ENCODE measurements around the gene IARS1.

Gene IARS1

GRCh38 chr9:92295827-92296258 lies 2.3 kb upstream of the IARS1 start:
- no peak for DNase-seq (ENCODE audit: low read depth in 2 of 3, low spot score in 1 of 3)

GRCh38 chr9:92295240-92295790 lies 1.8 kb upstream of the IARS1 start:
- DNase-seq (ENCODE audit: low read depth in 2 of 3, low spot score in 1 of 3): no peak

GRCh38 chr9:92294297-92294676 lies 790 bp upstream of the IARS1 start:
- DNase-seq (ENCODE audit: low read depth in 2 of 3, low spot score in 1 of 3): no peak

- DNase-seq (ENCODE audit: low read depth in 2 of 3, low spot score in 1 of 3): no peak
These were observed 482 bp downstream of the IARS1 start for GRCh38 chr9:92293075-92293354.

- DNase-seq (ENCODE audit: low read depth in 2 of 3, low spot score in 1 of 3): no peak
These were observed 991 bp downstream of the IARS1 start for GRCh38 chr9:92292338-92293074.

- DNase-seq (ENCODE audit: low read depth in 2 of 3, low spot score in 1 of 3): no peak
These were observed 1.9 kb downstream of the IARS1 start for GRCh38 chr9:92291577-92291976.

GRCh38 chr9:92290785-92291429 lies 2.6 kb downstream of the IARS1 start:
- DNase-seq (ENCODE audit: low read depth in 2 of 3, low spot score in 1 of 3): no peak

- DNase-seq (ENCODE audit: low read depth in 2 of 3, low spot score in 1 of 3): no peak
These were observed 3.6 kb downstream of the IARS1 start for GRCh38 chr9:92289708-92290390.

- no peak for DNase-seq (ENCODE audit: low read depth in 2 of 3, low spot score in 1 of 3)
These were observed 14.2 kb downstream of the IARS1 start for GRCh38 chr9:92279302-92279701.

- no peak for DNase-seq (ENCODE audit: low read depth in 2 of 3, low spot score in 1 of 3)
These were observed 15.4 kb downstream of the IARS1 start for GRCh38 chr9:92278110-92278509.

GRCh38 chr9:92276331-92277032 lies 17.0 kb downstream of the IARS1 start:
- DNase-seq (ENCODE audit: low read depth in 2 of 3, low spot score in 1 of 3): no peak

GRCh38 chr9:92275541-92275940 lies 18.0 kb downstream of the IARS1 start:
- DNase-seq (ENCODE audit: low read depth in 2 of 3, low spot score in 1 of 3): no peak

- DNase-seq (ENCODE audit: low read depth in 2 of 3, low spot score in 1 of 3): no peak
These were observed 23.0 kb downstream of the IARS1 start for GRCh38 chr9:92270511-92270910.

- no peak for DNase-seq (ENCODE audit: low read depth in 2 of 3, low spot score in 1 of 3)
These were observed 27.0 kb downstream of the IARS1 start for GRCh38 chr9:92266486-92266885.

GRCh38 chr9:92265154-92265553 lies 28.3 kb downstream of the IARS1 start:
- DNase-seq (ENCODE audit: low read depth in 2 of 3, low spot score in 1 of 3): no peak

GRCh38 chr9:92263131-92263530 lies 30.4 kb downstream of the IARS1 start:
- DNase-seq (ENCODE audit: low read depth in 2 of 3, low spot score in 1 of 3): no peak

GRCh38 chr9:92257327-92257726 lies 36.2 kb downstream of the IARS1 start:
- no peak for DNase-seq (ENCODE audit: low read depth in 2 of 3, low spot score in 1 of 3)

- DNase-seq (ENCODE audit: low read depth in 2 of 3, low spot score in 1 of 3): no peak
These were observed 38.8 kb downstream of the IARS1 start for GRCh38 chr9:92254381-92255337.

GRCh38 chr9:92253656-92254055 lies 39.8 kb downstream of the IARS1 start:
- DNase-seq (ENCODE audit: low read depth in 2 of 3, low spot score in 1 of 3): no peak

GRCh38 chr9:92247981-92248380 lies 45.5 kb downstream of the IARS1 start:
- no peak for DNase-seq (ENCODE audit: low read depth in 2 of 3, low spot score in 1 of 3)
